OCI-M2 (cell line): Measurements from ENCODE around the gene UXT.

Source experiments
- DNase-seq: peaks from one replicate; lab custom pipeline; 2025; ENCODE audit not compliant: unreplicated experiment; lab: John Stamatoyannopoulos, UW

Gene UXT

GRCh38 chrX:47649781-47650163 lies 9.2 kb downstream of the UXT start:
- no peak for DNase-seq

GRCh38 chrX:47649271-47649670 lies 9.7 kb downstream of the UXT start:
- no peak for DNase-seq

GRCh38 chrX:47648376-47648775 lies 10.6 kb downstream of the UXT start:
- no peak for DNase-seq

- no peak for DNase-seq
These were observed 12.3 kb downstream of the UXT start for GRCh38 chrX:47646636-47647035.

- no peak for DNase-seq
These were observed 13.4 kb downstream of the UXT start for GRCh38 chrX:47645530-47645929.

- DNase-seq = no peak
These were observed 14.4 kb downstream of the UXT start for GRCh38 chrX:47644557-47645091.

GRCh38 chrX:47643926-47644325 lies 15.1 kb downstream of the UXT start:
- no peak for DNase-seq

GRCh38 chrX:47638816-47639215 lies 20.2 kb downstream of the UXT start:
- DNase-seq = no peak

- DNase-seq = no peak
These were observed 21.3 kb downstream of the UXT start for GRCh38 chrX:47637546-47638195.

GRCh38 chrX:47634871-47635575 lies 24.0 kb downstream of the UXT start:
- DNase-seq = no peak

GRCh38 chrX:47633689-47634590 lies 25.0 kb downstream of the UXT start:
- no peak for DNase-seq

GRCh38 chrX:47632666-47633065 lies 26.3 kb downstream of the UXT start:
- DNase-seq = no peak

- DNase-seq = no peak
These were observed 27.3 kb downstream of the UXT start for GRCh38 chrX:47631676-47632075.

GRCh38 chrX:47629419-47630200 lies 29.4 kb downstream of the UXT start, which contains the start of gene CFP:
Gene CFP, minus strand, starts transcription at chrX:47629930. Its CDS starts 86 bp downstream, at chrX:47629844.
- peak; percentile 38 for DNase-seq

GRCh38 chrX:47628982-47629381 lies 30.0 kb downstream of the UXT start:
- no peak for DNase-seq

- DNase-seq = no peak
These were observed 33.6 kb downstream of the UXT start for GRCh38 chrX:47625365-47625764.

GRCh38 chrX:47623540-47624027 lies 35.4 kb downstream of the UXT start:
- DNase-seq = no peak

- no peak for DNase-seq
These were observed 37.1 kb downstream of the UXT start for GRCh38 chrX:47621851-47622250.

- DNase-seq = no peak
These were observed 38.7 kb downstream of the UXT start for GRCh38 chrX:47620303-47620685.

- DNase-seq = peak; percentile 49
These were observed 39.3 kb downstream of the UXT start, which contains the start of gene SYN1 for GRCh38 chrX:47619486-47620302. Gene SYN1, minus strand, starts transcription at chrX:47619857. Its CDS starts 129 bp downstream, at chrX:47619728.
